CD4-positive, alpha-beta T cell (primary cell): Measurements from ENCODE around the gene GNE. TPM values are rescaled to one million over a fixed set of nuclear protein-coding genes. Genes with fewer than 3 reads are reported as not detected.

Experiments used
- ATAC-seq: fragments of 200-7000 bp; cut with Tn5 transposase; one replicate; pipeline ENCODE4 v1.10.0; 2022; ENCODE audit warnings: mild to moderate bottlenecking; ENCODE audit not compliant: poor library complexity
- CTCF ChIA-PET: fragments of 350-600 bp; sonication (Branson Sonifier 250); formaldehyde crosslinking; loops from one replicate; lab custom pipeline; 2021; ENCODE audit warnings: antibody characterized with exemption, inconsistent platforms; lab: Charles Lee
- POLR2A ChIA-PET: fragments of 350-600 bp; sonication (Branson Sonifier 250); formaldehyde crosslinking; loops from one replicate; lab custom pipeline; 2021; ENCODE audit warnings: antibody characterized with exemption, inconsistent platforms; lab: Charles Lee
- DNase-seq, 14 experiments: peaks; one replicate each; pipeline ENCODE4 v3.0.0-alpha.2; 2013 to 2020; ENCODE audit warnings: mixed read lengths in 2 of 14
- H3K27ac ChIP-seq, 2 donors: one replicate each; pipeline versions ENCODE4 v1.5.1 to v1.7.0; 2013; ENCODE audit warnings: low read length in 2 of 2, low read depth in 1 of 2, mild to moderate bottlenecking in 1 of 2
- H3K27me3 ChIP-seq, 2 experiments: 1 replicate in 1 of 2; 2 replicates in 1 of 2; pipeline versions ENCODE4 v1.6.1 to v1.7.0; 2013; ENCODE audit warnings: low read length in 2 of 2, control low read depth in 1 of 2, mild to moderate bottlenecking in 1 of 2, moderate library complexity in 1 of 2; ENCODE audit not compliant: insufficient read depth in 2 of 2, control insufficient read depth in 1 of 2
- H3K36me3 ChIP-seq: one replicate; pipeline ENCODE4 v1.6.1; 2013; ENCODE audit warnings: low read length, control low read depth; ENCODE audit not compliant: insufficient read depth
- H3K4me1 ChIP-seq: one replicate; pipeline ENCODE4 v1.6.1; 2013; ENCODE audit warnings: low read length, control low read depth; ENCODE audit not compliant: insufficient read depth
- H3K4me3 ChIP-seq: one replicate; pipeline ENCODE4 v1.5.1; 2013; ENCODE audit warnings: mild to moderate bottlenecking, low read length, moderate library complexity
- H3K9me3 ChIP-seq, 2 experiments: 1 replicate in 1 of 2; 2 replicates in 1 of 2; pipeline versions ENCODE4 v1.6.1 to v1.7.0; 2013; ENCODE audit warnings: low read length in 2 of 2, mild to moderate bottlenecking in 2 of 2, control low read depth in 1 of 2, moderate library complexity in 1 of 2; ENCODE audit not compliant: control insufficient read depth in 1 of 2, insufficient read depth in 1 of 2
- H3K27ac Mint-ChIP-seq: one replicate; pipeline ENCODE4 v1.8.0; 2020; ENCODE audit warnings: mixed read lengths
- H3K27me3 Mint-ChIP-seq: one replicate; pipeline ENCODE4 v1.8.0; 2021; ENCODE audit warnings: mixed read lengths
- H3K36me3 Mint-ChIP-seq: one replicate; pipeline ENCODE4 v1.8.0; 2021; ENCODE audit warnings: low read depth, mixed read lengths
- H3K4me1 Mint-ChIP-seq: one replicate; pipeline ENCODE4 v1.8.0; 2021; ENCODE audit warnings: low read depth, mixed read lengths
- H3K4me3 Mint-ChIP-seq: one replicate; pipeline ENCODE4 v1.8.0; 2020; ENCODE audit warnings: mild to moderate bottlenecking, mixed read lengths
- H3K9me3 Mint-ChIP-seq: one replicate; pipeline ENCODE4 v1.8.0; 2020; ENCODE audit warnings: mixed read lengths
- CTCF ChIP-seq: fragments of 200-600 bp; IDR thresholded peaks from one replicate; pipeline ENCODE4 v1.8.0; 2022; ENCODE audit warnings: antibody characterized with exemption, mild to moderate bottlenecking
- intact Hi-C, 2 experiments: fragments of 100-400 bp; cut with DNase I in 1 of 2; cut with micrococcal nuclease in 1 of 2; formaldehyde crosslinking; loops; one replicate each; pipeline versions ENCODE4 v1.15.1 to v1.9.0; 2023 to 2025; cut with DNase I, micrococcal nuclease
- total RNA-seq, 174 experiments: library from RNA in 2 of 174; stranded (reverse) in 2 of 174; gene quantifications; one replicate each; pipeline ENCODE4 v1.2.3 and lab custom pipeline; 2021 to 2026

The GNE gene
- total RNA-seq, 2 experiments from 2014 or later, result 12.5 to 14.6 TPM

- H3K27ac Mint-ChIP-seq, result peak overlapping the region; percentile 74
- intact Hi-C loops, result no loop called here
- Histone ChIP-seq H3K27me3 (no peaks in the 10 kb centered on the region), H3K9me3 (peaks cover 7 to 9% of the 10 kb centered on the region in 2 experiments), H3K4me3 (no peak overlapping the region), H3K4me1 (peaks cover 19% of the 10 kb centered on the region), H3K36me3 (peaks cover 70% of the 10 kb centered on the region), H3K27ac (no peak overlapping the region)
- ChIA-PET CTCF (no interaction called here), POLR2A (no interaction called here)
- ATAC-seq (no peak), DNase-seq (peak in 1 of 14 experiments; percentile 33)
- H3K36me3 Mint-ChIP-seq, result peaks cover 76% of the 10 kb centered on the region
- TF ChIP-seq CTCF, result no peak
- peaks cover 51% of the 10 kb centered on the region for H3K4me1 Mint-ChIP-seq
- no peaks in the 10 kb centered on the region for H3K27me3 Mint-ChIP-seq
- peaks cover 4% of the 10 kb centered on the region for H3K9me3 Mint-ChIP-seq
- H3K4me3 Mint-ChIP-seq, result no peak overlapping the region
These were observed 39.8 kb downstream of the GNE start for GRCh38 chr9:36218411-36218901.

GRCh38 chr9:36218011-36218410 is 40.2 kb downstream of the GNE start:
- DNase-seq (no peak), ATAC-seq (no peak)
- Mint-ChIP-seq H3K9me3 (peaks cover 4% of the 10 kb centered on the region), H3K36me3 (peaks cover 76% of the 10 kb centered on the region), H3K4me1 (peaks cover 56% of the 10 kb centered on the region), H3K27me3 (no peaks in the 10 kb centered on the region), H3K4me3 (no peak overlapping the region), H3K27ac (peak overlapping the region; percentile 74)
- H3K4me1 ChIP-seq, result peaks cover 19% of the 10 kb centered on the region
- intact Hi-C loops, result no loop called here
- no peaks in the 10 kb centered on the region for H3K27me3 ChIP-seq
- no peak for TF ChIP-seq CTCF
- peaks cover 70% of the 10 kb centered on the region for H3K36me3 ChIP-seq
- ChIA-PET POLR2A (no interaction called here), CTCF (no interaction called here)
- no peak overlapping the region for H3K27ac ChIP-seq
- peaks cover 7 to 9% of the 10 kb centered on the region in 2 experiments for H3K9me3 ChIP-seq
- no peak overlapping the region for H3K4me3 ChIP-seq

- Histone ChIP-seq H3K4me3 (no peak overlapping the region), H3K27ac (no peak overlapping the region), H3K27me3 (no peaks in the 10 kb centered on the region), H3K9me3 (peaks cover 2 to 6% of the 10 kb centered on the region in 2 experiments), H3K36me3 (peaks cover 70% of the 10 kb centered on the region), H3K4me1 (peaks cover 19% of the 10 kb centered on the region)
- Mint-ChIP-seq H3K4me1 (peaks cover 58% of the 10 kb centered on the region), H3K4me3 (no peak overlapping the region), H3K36me3 (peaks cover 76% of the 10 kb centered on the region), H3K27ac (peak overlapping the region; percentile 74), H3K9me3 (no peaks in the 10 kb centered on the region), H3K27me3 (no peaks in the 10 kb centered on the region)
- ATAC-seq, result no peak
- TF ChIP-seq CTCF, result no peak
- ChIA-PET POLR2A (interaction anchor here (1.1 kb wide), 1 partner anchor 27 kb away, joined by 3 read pairs; the partner anchor contains the start of gene CLTA), CTCF (no interaction called here)
- intact Hi-C loops, result no loop called here
- DNase-seq, result peak in 1 of 14 experiments; percentile 3
These were observed 40.8 kb downstream of the GNE start for GRCh38 chr9:36217256-36217968.
